ENCODE results near the gene COL6A3. TPM values are rescaled to one million over a fixed set of nuclear protein-coding genes. Genes with fewer than 3 reads are reported as not detected.

Gene COL6A3
- total and polyA plus RNA-seq, 9 of the 15 experiments (the other 6 are each of a cell fraction or from before 2014, with no cell fraction given): 0.07 to 4.1 (median 1.5) TPM

DNA sequence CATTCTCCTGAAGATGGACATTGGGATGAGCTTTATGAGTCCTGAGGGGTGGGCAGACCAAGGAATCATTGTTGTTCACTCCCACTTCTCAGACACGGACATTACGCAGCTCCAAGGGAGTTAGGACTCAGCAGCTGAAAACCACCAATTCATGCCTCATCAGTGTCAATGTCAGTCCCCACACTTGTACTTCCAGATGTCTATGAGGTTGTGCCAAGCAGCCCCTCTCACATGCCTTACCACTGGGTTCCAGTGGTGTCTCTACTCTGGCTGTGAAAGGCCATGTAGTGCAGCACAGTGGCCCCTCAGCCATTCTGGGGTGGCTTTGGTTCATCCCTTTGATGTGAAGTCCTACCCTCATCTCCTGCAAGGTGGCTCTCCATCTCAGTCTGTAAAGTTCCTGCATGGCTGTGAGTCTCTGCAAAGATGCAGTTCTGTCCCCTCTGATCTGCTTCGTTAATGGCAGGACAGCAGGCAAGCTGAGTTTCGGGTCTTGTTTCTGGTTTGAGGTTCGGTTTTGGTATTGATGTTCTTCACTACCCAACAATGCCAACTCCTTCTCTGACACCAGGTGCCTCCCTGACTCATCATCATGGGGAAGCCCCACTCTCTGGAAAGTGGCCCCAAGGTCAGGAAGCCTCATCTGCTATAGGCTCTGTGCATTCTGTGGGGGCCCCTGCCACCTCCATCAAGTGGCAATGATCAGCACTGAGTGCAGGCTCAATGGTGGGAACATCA is 14.0 kb upstream of the COL6A3 start:
- no peak overlapping the region for H3K4me3 ChIP-seq
- H4K20me1 ChIP-seq (replicated peaks; ENCODE audit: control insufficient read depth, insufficient read depth, low read length): no peaks in the 10 kb centered on the region
- no peaks in the 10 kb centered on the region for H3K9me3 ChIP-seq (replicated peaks; ENCODE audit: control insufficient read depth, insufficient read depth, low read depth, low read length)
- no peaks in the 10 kb centered on the region for H3K36me3 ChIP-seq (ENCODE audit: control insufficient read depth, insufficient read depth, low read length)
- H3K4me1 ChIP-seq (replicated peaks in 1 of 2; ENCODE audit: control insufficient read depth in 2 of 2, insufficient read depth in 2 of 2, low read length in 2 of 2): no peaks in the 10 kb centered on the region
- H3K9ac ChIP-seq (ENCODE audit: insufficient read depth in 1 of 2, low read depth in 2 of 2, low read length in 2 of 2): no peak overlapping the region
- no peak overlapping the region for H3K4me2 ChIP-seq (ENCODE audit: insufficient read depth, low read length)
- in situ Hi-C loops (cut with MboI): no loop called here
- no peaks in the 10 kb centered on the region for H3K9me1 ChIP-seq (ENCODE audit: control insufficient read depth, insufficient read depth, low read length)
- WGBS (ENCODE audit: insufficient coverage, low coverage, missing lambda C conversion rate): 4% methylated on average over 3 of the region's 5 CpGs
- no peak for FAIRE-seq
- no peaks in the 10 kb centered on the region for H3K79me2 ChIP-seq (ENCODE audit: control insufficient read depth, insufficient read depth, low read length)
- no peak overlapping the region for H3K27ac ChIP-seq (ENCODE audit: extremely low read depth, low read depth, low read length)
- no peak for ATAC-seq
- no peak for TF ChIP-seq PTTG1 (tag; IDR thresholded peaks at IDR 0.05; ENCODE audit: low read depth)
- no peak for TF ChIP-seq ZSCAN29 (IDR thresholded peaks at IDR 0.05)
- no peak for TF ChIP-seq MCM3 (IDR thresholded peaks at IDR 0.05)
- TF ChIP-seq ATF1 (CRISPR knock-in tag; IDR thresholded peaks at IDR 0.05): no peak
- no peak for TF ChIP-seq ATF1 (tag; IDR thresholded peaks at IDR 0.05)
- no peak for TF ChIP-seq POLR2AphosphoS2 (IDR thresholded peaks at IDR 0.05; ENCODE audit: low read length)
- TF ChIP-seq, protein P1, sequence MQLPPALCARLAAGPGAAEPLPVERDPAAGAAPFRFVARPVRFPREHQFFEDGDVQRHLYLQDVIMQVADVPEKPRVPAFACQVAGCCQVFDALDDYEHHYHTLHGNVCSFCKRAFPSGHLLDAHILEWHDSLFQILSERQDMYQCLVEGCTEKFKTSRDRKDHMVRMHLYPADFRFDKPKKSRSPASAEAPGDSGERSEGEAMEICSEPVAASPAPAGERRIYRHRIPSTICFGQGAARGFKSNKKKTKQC (CRISPR knock-in tag; IDR thresholded peaks at IDR 0.05): no peak
- no peak for TF ChIP-seq MECOM (CRISPR knock-in tag; IDR thresholded peaks at IDR 0.05)
- ChIA-PET POLR2A (no interaction called here), CTCF (ENCODE audit: low intra/inter-chr PET ratio) (no interaction called here)
- H2AFZ ChIP-seq (ENCODE audit: low read depth, low read length): no peak overlapping the region
- no TSS peak for BruUV-seq (replicated peaks)
- DNase-seq (ENCODE audit: extremely low read depth in 1 of 4, low spot score in 3 of 4): no peak
- peaks cover 0 to 15% of the 10 kb centered on the region in 2 experiments; a peak in 2 of 5 replicates for H3K27me3 ChIP-seq (ENCODE audit: control insufficient read depth in 2 of 2, insufficient read depth in 2 of 2, low read length in 2 of 2)
- intact Hi-C loops (cut with micrococcal nuclease): no loop called here

Measured in K562 (cell line).